HCT116 (cell line): ENCODE data around the gene MCOLN3.

Experiments used
- CTCF ChIP-seq, 3 experiments: fragments of 200-600 bp in 1 of 3; sonication (generic) in 1 of 3; IDR thresholded peaks in 2 of 3; conservative IDR thresholded peaks in 1 of 3; 2 replicates each; pipeline ENCODE4 v1.5.1; 2012 to 2017; ENCODE audit warnings: low read depth in 2 of 3, low read length in 2 of 3, antibody characterized with exemption in 1 of 3, borderline replicate concordance in 1 of 3, control low read depth in 1 of 3, mild to moderate bottlenecking in 1 of 3, mixed read lengths in 1 of 3, mixed run types in 1 of 3, moderate library complexity in 1 of 3; ENCODE audit not compliant: insufficient read depth in 1 of 3
- EGR1 ChIP-seq: IDR thresholded peaks from 2 replicates; pipeline ENCODE4 v1.6.1; 2012; ENCODE audit warnings: low read depth
- EZH2 ChIP-seq: fragments of 200-600 bp; sonication (generic); IDR thresholded peaks from 2 replicates; pipeline ENCODE4 v1.6.1; 2017; ENCODE audit warnings: antibody characterized with exemption, mixed run types
- EZH2phosphoT487 ChIP-seq: fragments of 200-600 bp; IDR thresholded peaks from 2 replicates; pipeline ENCODE4 v1.6.1; 2018; ENCODE audit warnings: antibody characterized with exemption, borderline replicate concordance
- FOSL1 ChIP-seq: IDR thresholded peaks from 2 replicates; pipeline ENCODE4 v1.6.1; 2012; ENCODE audit warnings: low read depth
- POLR2A ChIP-seq: IDR thresholded peaks from 2 replicates; pipeline ENCODE4 v1.7.0; 2011; ENCODE audit warnings: borderline replicate concordance; ENCODE audit not compliant: insufficient read depth, insufficient read length; ENCODE audit errors: extremely low read depth
- SP1 ChIP-seq: IDR thresholded peaks from 2 replicates; pipeline ENCODE4 v1.6.1; 2012; ENCODE audit warnings: low read depth
- SRF ChIP-seq: IDR thresholded peaks from 2 replicates; pipeline ENCODE4 v1.6.1; 2012; ENCODE audit warnings: low read depth
- TCF7L2 ChIP-seq: IDR thresholded peaks from 2 replicates; pipeline ENCODE4 v1.7.0; 2011; ENCODE audit warnings: borderline replicate concordance, inconsistent platforms; ENCODE audit not compliant: insufficient read depth, insufficient read length; ENCODE audit errors: extremely low read depth
- YY1 ChIP-seq: IDR thresholded peaks from 2 replicates; pipeline ENCODE4 v1.6.1; 2011; ENCODE audit warnings: low read length, low read depth, moderate library complexity, mild to moderate bottlenecking; ENCODE audit not compliant: insufficient replicate concordance; ENCODE audit errors: extremely low read depth
- TF ChIP-seq, protein P1 (sequence below): IDR thresholded peaks from 2 replicates; pipeline ENCODE4 v1.6.1; 2012; ENCODE audit warnings: low read depth
- TF ChIP-seq, protein P2 (sequence below): IDR thresholded peaks from 2 replicates; pipeline ENCODE4 v1.6.1; 2011; ENCODE audit warnings: mild to moderate bottlenecking, low read length, moderate library complexity; ENCODE audit not compliant: insufficient replicate concordance; ENCODE audit errors: extremely low read depth

GRCh38 chr1:85085417-85085816 is 37.1 kb upstream of the MCOLN3 start:
- TF ChIP-seq, protein P1, sequence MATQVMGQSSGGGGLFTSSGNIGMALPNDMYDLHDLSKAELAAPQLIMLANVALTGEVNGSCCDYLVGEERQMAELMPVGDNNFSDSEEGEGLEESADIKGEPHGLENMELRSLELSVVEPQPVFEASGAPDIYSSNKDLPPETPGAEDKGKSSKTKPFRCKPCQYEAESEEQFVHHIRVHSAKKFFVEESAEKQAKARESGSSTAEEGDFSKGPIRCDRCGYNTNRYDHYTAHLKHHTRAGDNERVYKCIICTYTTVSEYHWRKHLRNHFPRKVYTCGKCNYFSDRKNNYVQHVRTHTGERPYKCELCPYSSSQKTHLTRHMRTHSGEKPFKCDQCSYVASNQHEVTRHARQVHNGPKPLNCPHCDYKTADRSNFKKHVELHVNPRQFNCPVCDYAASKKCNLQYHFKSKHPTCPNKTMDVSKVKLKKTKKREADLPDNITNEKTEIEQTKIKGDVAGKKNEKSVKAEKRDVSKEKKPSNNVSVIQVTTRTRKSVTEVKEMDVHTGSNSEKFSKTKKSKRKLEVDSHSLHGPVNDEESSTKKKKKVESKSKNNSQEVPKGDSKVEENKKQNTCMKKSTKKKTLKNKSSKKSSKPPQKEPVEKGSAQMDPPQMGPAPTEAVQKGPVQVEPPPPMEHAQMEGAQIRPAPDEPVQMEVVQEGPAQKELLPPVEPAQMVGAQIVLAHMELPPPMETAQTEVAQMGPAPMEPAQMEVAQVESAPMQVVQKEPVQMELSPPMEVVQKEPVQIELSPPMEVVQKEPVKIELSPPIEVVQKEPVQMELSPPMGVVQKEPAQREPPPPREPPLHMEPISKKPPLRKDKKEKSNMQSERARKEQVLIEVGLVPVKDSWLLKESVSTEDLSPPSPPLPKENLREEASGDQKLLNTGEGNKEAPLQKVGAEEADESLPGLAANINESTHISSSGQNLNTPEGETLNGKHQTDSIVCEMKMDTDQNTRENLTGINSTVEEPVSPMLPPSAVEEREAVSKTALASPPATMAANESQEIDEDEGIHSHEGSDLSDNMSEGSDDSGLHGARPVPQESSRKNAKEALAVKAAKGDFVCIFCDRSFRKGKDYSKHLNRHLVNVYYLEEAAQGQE = no peak
- no peak for TF ChIP-seq SP1
- no peak for TF ChIP-seq EGR1
- TF ChIP-seq SRF = no peak
- no peak for TF ChIP-seq CTCF (IDR thresholded peaks at IDR 0.05 in 2 of 3, conservative IDR thresholded peaks at IDR 0.05 in 1 of 3; ENCODE audit: borderline replicate concordance in 1 of 3, insufficient read depth in 1 of 3, low read depth in 2 of 3, low read length in 2 of 3)
- TF ChIP-seq, protein P2, sequence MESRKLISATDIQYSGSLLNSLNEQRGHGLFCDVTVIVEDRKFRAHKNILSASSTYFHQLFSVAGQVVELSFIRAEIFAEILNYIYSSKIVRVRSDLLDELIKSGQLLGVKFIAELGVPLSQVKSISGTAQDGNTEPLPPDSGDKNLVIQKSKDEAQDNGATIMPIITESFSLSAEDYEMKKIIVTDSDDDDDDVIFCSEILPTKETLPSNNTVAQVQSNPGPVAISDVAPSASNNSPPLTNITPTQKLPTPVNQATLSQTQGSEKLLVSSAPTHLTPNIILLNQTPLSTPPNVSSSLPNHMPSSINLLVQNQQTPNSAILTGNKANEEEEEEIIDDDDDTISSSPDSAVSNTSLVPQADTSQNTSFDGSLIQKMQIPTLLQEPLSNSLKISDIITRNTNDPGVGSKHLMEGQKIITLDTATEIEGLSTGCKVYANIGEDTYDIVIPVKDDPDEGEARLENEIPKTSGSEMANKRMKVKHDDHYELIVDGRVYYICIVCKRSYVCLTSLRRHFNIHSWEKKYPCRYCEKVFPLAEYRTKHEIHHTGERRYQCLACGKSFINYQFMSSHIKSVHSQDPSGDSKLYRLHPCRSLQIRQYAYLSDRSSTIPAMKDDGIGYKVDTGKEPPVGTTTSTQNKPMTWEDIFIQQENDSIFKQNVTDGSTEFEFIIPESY = no peak
- TF ChIP-seq EZH2 = no peak
- no peak for TF ChIP-seq EZH2phosphoT487
- no peak for TF ChIP-seq YY1
- no peak for TF ChIP-seq POLR2A
- TF ChIP-seq TCF7L2 = no peak
- no peak for TF ChIP-seq FOSL1
